ENCODE data around the gene NPPA.

The NPPA gene

DNA sequence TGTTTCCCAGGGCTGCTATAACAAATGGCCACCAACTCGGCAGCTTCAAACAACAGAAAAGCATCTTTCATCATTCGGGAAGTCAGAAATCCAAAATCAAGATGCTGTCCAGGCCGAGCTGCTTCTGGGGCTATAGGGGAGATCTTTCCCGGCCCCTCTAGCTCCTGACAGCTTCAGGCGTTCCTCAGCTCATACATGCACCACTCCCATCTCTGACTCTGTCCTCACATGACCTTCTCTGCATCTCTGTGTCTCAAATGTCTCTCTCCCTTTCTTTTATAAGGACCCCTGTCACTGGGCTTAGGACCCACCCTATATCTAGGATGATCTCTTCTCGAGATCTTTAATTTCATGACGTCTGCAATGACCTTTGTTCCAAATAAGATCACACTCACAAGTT is 25.0 kb upstream of the NPPA start:
- H3K27ac ChIP-seq = no peak overlapping the region
- TF ChIP-seq, protein P1, sequence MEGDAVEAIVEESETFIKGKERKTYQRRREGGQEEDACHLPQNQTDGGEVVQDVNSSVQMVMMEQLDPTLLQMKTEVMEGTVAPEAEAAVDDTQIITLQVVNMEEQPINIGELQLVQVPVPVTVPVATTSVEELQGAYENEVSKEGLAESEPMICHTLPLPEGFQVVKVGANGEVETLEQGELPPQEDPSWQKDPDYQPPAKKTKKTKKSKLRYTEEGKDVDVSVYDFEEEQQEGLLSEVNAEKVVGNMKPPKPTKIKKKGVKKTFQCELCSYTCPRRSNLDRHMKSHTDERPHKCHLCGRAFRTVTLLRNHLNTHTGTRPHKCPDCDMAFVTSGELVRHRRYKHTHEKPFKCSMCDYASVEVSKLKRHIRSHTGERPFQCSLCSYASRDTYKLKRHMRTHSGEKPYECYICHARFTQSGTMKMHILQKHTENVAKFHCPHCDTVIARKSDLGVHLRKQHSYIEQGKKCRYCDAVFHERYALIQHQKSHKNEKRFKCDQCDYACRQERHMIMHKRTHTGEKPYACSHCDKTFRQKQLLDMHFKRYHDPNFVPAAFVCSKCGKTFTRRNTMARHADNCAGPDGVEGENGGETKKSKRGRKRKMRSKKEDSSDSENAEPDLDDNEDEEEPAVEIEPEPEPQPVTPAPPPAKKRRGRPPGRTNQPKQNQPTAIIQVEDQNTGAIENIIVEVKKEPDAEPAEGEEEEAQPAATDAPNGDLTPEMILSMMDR (IDR thresholded peaks at IDR 0.05) = no peak

DNA sequence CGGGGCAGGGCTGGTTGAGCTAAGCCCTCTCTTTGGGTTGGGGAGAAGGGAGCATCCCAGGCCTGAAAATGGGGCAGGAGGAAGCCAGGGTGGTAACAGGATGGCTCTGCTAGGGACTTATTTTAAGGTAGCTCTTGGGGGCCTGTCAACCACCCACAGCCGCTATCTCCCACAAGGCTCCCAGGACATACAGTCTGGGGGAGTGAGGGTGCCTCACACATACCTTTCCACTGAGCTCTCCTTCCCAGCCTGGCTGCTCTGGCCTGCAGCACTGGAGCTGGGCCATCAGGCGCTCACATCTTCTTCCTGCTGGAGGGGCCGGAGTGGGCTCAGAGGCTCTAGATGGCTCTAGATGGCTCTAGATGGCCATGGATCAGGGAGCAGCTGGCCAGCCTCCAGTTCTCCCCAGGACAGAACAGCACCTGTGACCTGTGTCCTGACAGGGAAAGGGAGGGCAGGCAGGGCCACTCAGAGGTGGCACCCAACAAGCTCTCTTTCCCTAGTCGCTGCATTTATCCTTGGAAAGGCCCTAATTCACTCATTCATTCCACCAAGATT is 22.1 kb upstream of the NPPA start:
- H3K27ac ChIP-seq = no peak overlapping the region
- no peak for TF ChIP-seq ZFX (IDR thresholded peaks at IDR 0.05; ENCODE audit: borderline replicate concordance)
- TF ChIP-seq, protein P1 (IDR thresholded peaks at IDR 0.05) = no peak

DNA sequence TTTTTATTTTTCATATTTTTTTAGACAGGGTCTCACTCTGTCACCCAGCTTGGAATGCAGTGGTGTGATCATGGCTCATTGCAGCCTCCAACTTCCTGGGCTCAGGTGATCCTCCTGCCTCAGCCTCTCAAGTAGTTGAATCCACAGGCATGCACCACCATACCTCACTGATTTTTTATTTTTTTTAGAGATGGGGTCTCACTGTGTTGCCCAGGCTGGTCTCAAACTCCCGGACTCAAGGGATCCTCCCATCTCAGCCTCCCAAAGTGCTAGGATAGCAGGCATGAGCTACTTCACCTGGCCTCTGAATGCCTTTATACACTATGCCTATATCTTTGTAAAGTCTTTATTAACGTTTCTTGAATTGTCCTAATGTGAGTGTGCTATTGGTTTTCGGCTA is 21.5 kb upstream of the NPPA start:
- no peak for TF ChIP-seq ZFX (IDR thresholded peaks at IDR 0.05; ENCODE audit: borderline replicate concordance)
- TF ChIP-seq, protein P1 (IDR thresholded peaks at IDR 0.05) = no peak
- H3K27ac ChIP-seq = no peak overlapping the region

DNA sequence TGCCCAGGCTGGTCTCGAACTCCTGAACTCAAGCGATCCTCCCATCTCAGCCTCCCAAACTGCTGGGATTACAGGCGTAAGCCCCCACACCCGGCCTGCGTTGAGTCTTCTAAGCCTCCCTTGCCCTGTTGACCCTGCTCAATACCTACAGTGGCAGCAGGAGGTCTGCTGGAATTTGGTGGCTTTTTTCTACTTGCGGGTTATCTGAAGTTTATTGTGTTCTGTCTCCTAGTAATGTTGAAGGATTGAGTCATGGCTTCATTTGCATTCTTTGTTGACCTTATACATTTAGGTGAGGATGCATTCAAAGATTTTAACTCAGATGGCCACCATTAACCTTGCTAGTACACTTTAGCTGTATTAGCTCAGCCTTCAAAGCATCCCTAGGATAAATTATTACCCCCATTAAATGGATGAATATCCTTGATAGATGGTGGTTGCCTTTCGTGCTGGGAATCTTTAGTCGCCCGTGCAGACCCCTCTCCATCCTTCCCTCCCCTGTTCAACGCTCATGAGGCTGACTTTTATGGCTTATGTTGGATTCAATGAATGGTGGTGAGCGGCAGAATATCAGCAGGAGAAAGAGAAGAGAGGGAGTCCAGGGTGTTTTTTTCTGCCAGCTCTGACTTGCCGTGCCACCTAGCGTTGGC is 20.9 kb upstream of the NPPA start:
- no peak for TF ChIP-seq ZFX (IDR thresholded peaks at IDR 0.05; ENCODE audit: borderline replicate concordance)
- TF ChIP-seq, protein P1 (IDR thresholded peaks at IDR 0.05) = no peak
- no peak overlapping the region for H3K27ac ChIP-seq

DNA sequence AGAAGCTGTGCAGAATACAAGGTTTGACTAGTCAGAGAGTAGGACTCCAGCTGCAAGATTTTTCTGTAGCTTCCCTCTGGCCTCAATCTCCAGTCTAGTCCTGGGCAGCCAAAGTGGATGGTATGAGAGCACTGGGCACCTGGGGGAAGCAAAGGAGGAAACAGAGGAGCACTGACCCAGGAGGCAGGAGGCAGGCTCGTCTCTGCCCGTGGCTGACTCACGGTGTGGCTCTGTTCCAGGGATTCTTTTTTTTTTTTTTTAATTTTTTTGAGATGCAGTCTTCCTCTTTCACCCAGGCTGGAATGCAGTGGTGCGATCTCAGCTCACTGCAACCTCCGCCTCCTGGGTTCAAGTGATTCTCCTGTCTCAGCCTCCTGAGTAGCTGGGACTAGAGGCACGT is 15.3 kb upstream of the NPPA start:
- H3K27ac ChIP-seq = no peak overlapping the region
- TF ChIP-seq ZFX (IDR thresholded peaks at IDR 0.05; ENCODE audit: borderline replicate concordance) = no peak
- TF ChIP-seq, protein P1 (IDR thresholded peaks at IDR 0.05) = no peak

DNA sequence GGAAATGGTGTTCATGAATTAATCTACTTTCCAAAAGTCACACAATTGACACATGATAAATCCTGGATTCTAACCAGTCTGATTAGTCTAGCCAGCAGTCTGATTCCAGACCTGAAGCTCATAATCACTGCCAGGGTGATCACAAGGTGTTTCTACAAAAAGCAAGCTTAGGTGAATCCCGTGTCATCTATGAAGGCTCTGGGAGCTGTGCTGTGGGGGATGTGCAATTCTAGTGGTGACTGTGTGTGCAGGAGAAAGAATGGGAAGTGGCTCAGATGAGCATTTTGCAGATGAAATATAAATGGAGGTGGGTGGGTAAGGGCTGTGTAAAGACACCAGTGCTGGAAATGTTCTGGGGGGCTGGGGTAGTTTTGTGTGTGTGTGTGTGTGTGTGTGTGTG is 13.0 kb upstream of the NPPA start:
- H3K27ac ChIP-seq = no peak overlapping the region
- no peak for TF ChIP-seq ZFX (IDR thresholded peaks at IDR 0.05; ENCODE audit: borderline replicate concordance)
- TF ChIP-seq, protein P1 (IDR thresholded peaks at IDR 0.05) = no peak

DNA sequence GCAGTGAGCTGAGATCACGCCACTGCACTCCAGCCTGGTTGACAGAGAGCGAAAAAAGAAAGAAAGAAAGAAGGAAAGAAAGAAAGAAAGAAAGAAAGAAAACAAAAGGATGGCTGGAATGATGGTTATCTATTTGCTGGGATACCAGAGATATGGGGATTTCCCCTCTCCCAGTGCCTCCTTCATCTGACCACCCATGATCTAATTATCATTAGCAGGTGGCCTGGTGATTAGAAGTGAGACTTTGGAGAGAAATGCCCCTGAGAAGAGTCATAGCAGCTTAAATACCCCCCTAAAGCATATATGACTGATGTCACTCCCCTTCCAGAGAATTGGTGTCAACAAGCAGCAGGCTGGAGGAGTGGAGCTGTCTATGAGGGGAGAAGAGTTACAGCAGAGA is 12.5 kb upstream of the NPPA start:
- TF ChIP-seq, protein P1 (IDR thresholded peaks at IDR 0.05) = no peak
- TF ChIP-seq ZFX (IDR thresholded peaks at IDR 0.05; ENCODE audit: borderline replicate concordance) = no peak
- no peak overlapping the region for H3K27ac ChIP-seq

Measured in 22Rv1 (cell line).